PFSK-1 (cell line): ENCODE measurements around the gene ATP6V1G2.

Source experiments
- FOXP2 ChIP-seq: optimal IDR thresholded peaks from 2 replicates; pipeline ENCODE3; 2011; ENCODE audit warnings: borderline replicate concordance, control low read depth, inconsistent platforms; ENCODE audit not compliant: insufficient read depth; ENCODE audit errors: extremely low read length, extremely low read depth
- POLR2AphosphoS5 ChIP-seq: IDR thresholded peaks from 2 replicates; pipeline ENCODE4 v1.6.1; 2012; ENCODE audit warnings: low read depth, mild to moderate bottlenecking, control low read depth, low read length, moderate library complexity
- SIN3A ChIP-seq: IDR thresholded peaks from 2 replicates; pipeline ENCODE4 v1.6.1; 2012; ENCODE audit warnings: mild to moderate bottlenecking, low read length, moderate library complexity, borderline replicate concordance; ENCODE audit not compliant: insufficient read depth
- TAF1 ChIP-seq: IDR thresholded peaks from 2 replicates; pipeline ENCODE4 v1.6.1; 2012; ENCODE audit warnings: low read length, control low read depth, borderline replicate concordance; ENCODE audit not compliant: insufficient read depth
- TF ChIP-seq, protein P1 (sequence below), 2 experiments: IDR thresholded peaks; 2 replicates each; pipeline versions ENCODE4 v1.6.1 to v1.8.0; 2011 to 2012; ENCODE audit warnings: low read depth in 2 of 2, low read length in 2 of 2, control low read depth in 1 of 2, inconsistent platforms in 1 of 2, mild to moderate bottlenecking in 1 of 2, moderate library complexity in 1 of 2; ENCODE audit not compliant: insufficient read depth in 1 of 2

ATP6V1G2 gene

DNA sequence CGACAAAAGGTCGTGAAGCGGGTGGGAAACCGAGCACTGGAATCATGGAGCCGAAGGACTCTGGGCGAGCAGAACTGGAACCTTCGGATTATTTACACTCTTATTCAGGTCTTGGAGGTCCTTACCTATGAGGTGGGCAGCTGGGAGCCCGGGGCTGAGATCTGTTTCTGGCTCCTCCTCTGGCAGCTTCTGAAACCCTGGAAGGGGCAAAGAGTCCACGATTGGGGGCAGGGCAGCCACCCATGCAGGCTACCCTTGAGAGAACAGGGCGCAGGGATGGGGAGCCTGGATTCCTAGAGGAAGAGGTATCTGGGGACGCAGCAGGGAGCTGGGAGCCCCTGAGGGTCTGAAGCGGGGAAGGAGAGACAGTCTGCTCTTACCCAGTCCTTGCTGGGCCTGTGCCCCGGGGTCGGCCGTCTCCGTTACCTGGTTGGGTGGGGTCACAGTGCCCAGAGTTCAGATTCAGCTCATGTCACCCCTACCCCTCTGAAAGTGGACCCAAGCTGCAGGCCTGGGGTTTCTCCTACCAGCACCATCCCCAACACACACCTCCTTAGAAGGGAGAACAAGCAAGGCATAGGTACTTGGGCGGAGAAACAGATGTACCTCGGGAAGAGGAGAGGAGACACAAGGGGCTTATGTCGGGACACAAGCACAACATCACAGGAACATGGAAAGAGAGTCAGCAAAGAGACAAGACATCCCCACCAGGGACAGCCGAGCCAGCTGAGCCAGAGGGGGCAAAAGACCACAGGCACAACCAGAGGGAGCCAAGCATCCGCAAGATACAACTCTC, 35.2 kb upstream of the ATP6V1G2 start:
- no peak for TF ChIP-seq POLR2AphosphoS5
- no peak for TF ChIP-seq FOXP2
- no peak for TF ChIP-seq TAF1
- TF ChIP-seq, protein P1, sequence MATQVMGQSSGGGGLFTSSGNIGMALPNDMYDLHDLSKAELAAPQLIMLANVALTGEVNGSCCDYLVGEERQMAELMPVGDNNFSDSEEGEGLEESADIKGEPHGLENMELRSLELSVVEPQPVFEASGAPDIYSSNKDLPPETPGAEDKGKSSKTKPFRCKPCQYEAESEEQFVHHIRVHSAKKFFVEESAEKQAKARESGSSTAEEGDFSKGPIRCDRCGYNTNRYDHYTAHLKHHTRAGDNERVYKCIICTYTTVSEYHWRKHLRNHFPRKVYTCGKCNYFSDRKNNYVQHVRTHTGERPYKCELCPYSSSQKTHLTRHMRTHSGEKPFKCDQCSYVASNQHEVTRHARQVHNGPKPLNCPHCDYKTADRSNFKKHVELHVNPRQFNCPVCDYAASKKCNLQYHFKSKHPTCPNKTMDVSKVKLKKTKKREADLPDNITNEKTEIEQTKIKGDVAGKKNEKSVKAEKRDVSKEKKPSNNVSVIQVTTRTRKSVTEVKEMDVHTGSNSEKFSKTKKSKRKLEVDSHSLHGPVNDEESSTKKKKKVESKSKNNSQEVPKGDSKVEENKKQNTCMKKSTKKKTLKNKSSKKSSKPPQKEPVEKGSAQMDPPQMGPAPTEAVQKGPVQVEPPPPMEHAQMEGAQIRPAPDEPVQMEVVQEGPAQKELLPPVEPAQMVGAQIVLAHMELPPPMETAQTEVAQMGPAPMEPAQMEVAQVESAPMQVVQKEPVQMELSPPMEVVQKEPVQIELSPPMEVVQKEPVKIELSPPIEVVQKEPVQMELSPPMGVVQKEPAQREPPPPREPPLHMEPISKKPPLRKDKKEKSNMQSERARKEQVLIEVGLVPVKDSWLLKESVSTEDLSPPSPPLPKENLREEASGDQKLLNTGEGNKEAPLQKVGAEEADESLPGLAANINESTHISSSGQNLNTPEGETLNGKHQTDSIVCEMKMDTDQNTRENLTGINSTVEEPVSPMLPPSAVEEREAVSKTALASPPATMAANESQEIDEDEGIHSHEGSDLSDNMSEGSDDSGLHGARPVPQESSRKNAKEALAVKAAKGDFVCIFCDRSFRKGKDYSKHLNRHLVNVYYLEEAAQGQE (IDR thresholded peaks at IDR 0.05; ENCODE audit: insufficient read depth in 1 of 2, low read depth in 2 of 2, low read length in 2 of 2), result no peak
- no peak for TF ChIP-seq SIN3A

DNA sequence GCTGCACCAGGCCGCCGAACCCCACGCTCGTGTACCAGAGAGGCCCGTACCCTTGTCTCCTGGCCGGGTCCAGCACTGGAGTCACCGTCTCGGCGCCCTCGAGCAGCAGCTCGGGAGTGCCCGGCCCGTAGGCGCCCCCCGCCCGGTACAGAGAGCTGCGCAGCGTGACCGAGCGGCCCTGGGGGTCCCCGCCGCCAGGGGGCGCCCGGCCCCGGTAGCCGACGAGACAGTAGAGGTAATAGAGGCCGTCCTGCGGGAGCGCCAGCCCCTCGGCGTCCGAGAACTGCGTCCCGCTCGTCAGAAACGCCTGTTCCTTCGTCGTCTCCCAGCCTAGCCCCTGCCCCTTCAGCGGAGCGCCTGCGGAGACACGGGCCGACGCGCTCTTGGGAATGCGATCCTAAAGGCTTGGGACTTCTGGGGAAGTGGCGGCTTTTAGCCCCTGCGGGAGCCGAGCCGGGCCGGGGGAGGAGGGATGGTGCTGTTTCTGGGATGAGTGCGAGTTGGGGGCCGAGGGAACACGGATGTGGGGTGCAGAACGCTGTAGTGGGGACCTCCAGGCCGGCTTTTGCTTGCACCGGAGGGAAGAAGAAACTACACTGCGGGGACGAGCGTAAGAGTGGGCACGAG, 34.5 kb upstream of the ATP6V1G2 start:
- TF ChIP-seq TAF1 (no peak), FOXP2 (no peak), SIN3A (no peak), POLR2AphosphoS5 (peak; percentile 86; the same call in 1 of the 2 replicates)
- TF ChIP-seq, protein P1 (IDR thresholded peaks at IDR 0.05; ENCODE audit: insufficient read depth in 1 of 2, low read depth in 2 of 2, low read length in 2 of 2), result no peak

DNA sequence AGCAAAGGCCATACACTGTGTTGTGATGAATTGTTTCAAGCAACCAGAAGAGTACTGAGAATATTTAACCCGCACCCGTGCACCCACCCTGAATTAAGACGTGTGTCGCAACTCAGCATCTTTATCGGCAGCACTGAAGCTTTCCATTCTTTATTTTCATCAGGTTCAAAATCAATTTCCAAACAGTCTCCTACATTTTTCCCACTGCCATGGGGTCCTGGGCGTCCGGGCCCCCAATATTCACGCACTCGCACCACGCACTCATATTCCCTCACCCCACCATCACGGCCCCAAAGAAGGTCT, 34.0 kb upstream of the ATP6V1G2 start:
- TF ChIP-seq, protein P1 (IDR thresholded peaks at IDR 0.05; ENCODE audit: insufficient read depth in 1 of 2, low read depth in 2 of 2, low read length in 2 of 2), result no peak
- no peak for TF ChIP-seq POLR2AphosphoS5

DNA sequence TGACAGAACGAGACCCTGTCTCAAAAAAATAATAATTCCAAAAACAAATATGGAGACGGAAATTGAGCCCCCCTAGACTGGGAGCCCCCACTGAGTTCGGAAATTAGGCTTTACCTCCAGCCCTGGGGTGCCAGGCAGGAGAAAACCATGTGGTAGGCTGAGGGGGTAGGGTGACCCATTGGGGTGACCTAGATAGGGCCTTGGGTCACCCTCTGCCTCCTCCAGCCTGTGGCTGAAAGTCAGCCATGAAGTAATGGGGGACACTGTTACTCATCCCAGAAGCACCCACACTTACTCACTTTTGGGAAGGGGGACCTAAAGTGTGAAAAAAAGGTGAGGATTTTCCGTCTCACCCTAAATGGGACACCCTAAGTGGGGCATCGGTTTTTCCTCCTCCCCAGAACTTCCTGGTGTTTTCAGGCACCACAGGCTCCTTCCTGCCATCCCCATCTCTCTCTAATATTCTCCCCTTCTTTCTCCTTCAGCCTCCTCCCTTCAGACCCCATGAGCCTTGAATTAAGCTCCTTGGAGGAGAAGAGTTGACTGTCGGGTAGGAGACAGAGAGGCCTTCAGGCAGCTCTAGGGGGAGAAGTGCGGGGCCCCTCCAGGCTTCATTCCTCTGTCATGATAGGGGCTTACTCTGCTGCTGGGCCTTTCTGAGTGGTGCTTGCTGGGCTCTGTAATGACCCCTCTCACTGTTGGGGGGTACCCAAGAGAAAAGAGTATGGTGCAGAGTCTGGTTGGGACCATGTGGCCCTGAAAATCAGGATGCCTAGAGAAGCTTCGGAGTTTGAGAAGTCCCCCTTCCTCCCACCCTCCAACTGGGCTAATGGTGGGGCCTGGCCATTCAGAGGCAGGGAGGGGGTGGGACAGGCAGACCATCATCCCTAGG, 33.4 kb upstream of the ATP6V1G2 start:
- TF ChIP-seq, protein P1 (IDR thresholded peaks at IDR 0.05; ENCODE audit: insufficient read depth in 1 of 2, low read depth in 2 of 2, low read length in 2 of 2), result no peak
